ENCODE measurements around the gene KAT2B. TPM values are rescaled to one million over a fixed set of nuclear protein-coding genes. Genes with fewer than 3 reads are reported as not detected.
"Not testable (repeated sequence)": the region's sequence is repeated elsewhere in the genome, so short reads cannot be mapped to it uniquely, and the experiment has no call there.

KAT2B gene
- total RNA-seq, 1 donor from 2014 or later: 32.3 TPM

GRCh38 chr3:20042331-20042730 lies 2.1 kb downstream of the KAT2B start:
- no peak for DNase-seq

GRCh38 chr3:20043396-20043795 lies 3.1 kb downstream of the KAT2B start:
- DNase-seq: peak; percentile 37

GRCh38 chr3:20043825-20044224 lies 3.6 kb downstream of the KAT2B start:
- no peak for DNase-seq

GRCh38 chr3:20045141-20045540 lies 4.9 kb downstream of the KAT2B start:
- DNase-seq: not testable (repeated sequence)

- DNase-seq: no peak
Observed at GRCh38 chr3:20046556-20046955, 6.3 kb downstream of the KAT2B start.

GRCh38 chr3:20047341-20047779 lies 7.1 kb downstream of the KAT2B start:
- DNase-seq: no peak

- DNase-seq: peak; percentile 55
Observed at GRCh38 chr3:20047976-20048883, 8.0 kb downstream of the KAT2B start.

- no peak for DNase-seq
Observed at GRCh38 chr3:20051123-20051806, 11.0 kb downstream of the KAT2B start.

- no peak for DNase-seq
Observed at GRCh38 chr3:20052851-20053250, 12.6 kb downstream of the KAT2B start.

GRCh38 chr3:20054549-20054987 lies 14.3 kb downstream of the KAT2B start:
- DNase-seq: no peak

- DNase-seq: no peak
Observed at GRCh38 chr3:20055020-20055775, 15.0 kb downstream of the KAT2B start.

GRCh38 chr3:20055842-20056241 lies 15.6 kb downstream of the KAT2B start:
- no peak for DNase-seq

GRCh38 chr3:20056725-20057611 lies 16.7 kb downstream of the KAT2B start:
- DNase-seq: peak; percentile 47

GRCh38 chr3:20057612-20058180 lies 17.4 kb downstream of the KAT2B start:
- DNase-seq: no peak

- DNase-seq: no peak
Observed at GRCh38 chr3:20059929-20060328, 19.7 kb downstream of the KAT2B start.

- DNase-seq: no peak
Observed at GRCh38 chr3:20060974-20061685, 20.9 kb downstream of the KAT2B start.

GRCh38 chr3:20062996-20063395 lies 22.8 kb downstream of the KAT2B start:
- DNase-seq: no peak

- no peak for DNase-seq
Observed at GRCh38 chr3:20064387-20064786, 24.1 kb downstream of the KAT2B start.

GRCh38 chr3:20064796-20065564 lies 24.7 kb downstream of the KAT2B start:
- DNase-seq: peak; percentile 48

- no peak for DNase-seq
Observed at GRCh38 chr3:20066079-20066478, 25.8 kb downstream of the KAT2B start.
